ENCODE results near the gene TENT5C.

DNA sequence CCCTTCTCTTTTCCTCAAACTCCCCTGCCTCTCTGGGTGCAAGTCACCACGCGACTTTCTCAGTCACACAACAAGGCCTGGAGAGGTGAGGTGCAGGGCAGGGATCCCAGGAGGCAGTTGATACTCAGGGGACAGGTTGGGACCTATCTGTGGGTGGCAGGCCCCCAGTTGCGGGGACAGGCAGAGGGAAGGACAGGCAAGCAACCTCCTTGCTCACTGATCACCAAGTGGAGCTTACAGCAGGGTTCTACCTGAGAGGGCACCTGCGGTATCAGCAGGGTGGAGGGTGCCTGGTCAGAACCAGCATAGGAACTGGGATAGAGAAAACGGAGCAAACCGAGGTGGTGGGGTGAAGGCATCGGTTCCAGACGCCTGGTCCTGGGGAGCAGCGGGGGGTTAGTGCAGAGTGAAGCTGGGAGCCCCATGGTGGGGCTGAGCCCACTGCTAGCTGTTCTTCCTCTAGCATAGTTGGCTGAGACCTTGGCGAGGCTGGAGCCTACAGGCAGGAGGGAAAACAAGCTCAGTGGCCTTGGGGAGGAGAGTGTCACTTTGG lies 24.4 kb upstream of the TENT5C start:
- TF ChIP-seq, protein P1, sequence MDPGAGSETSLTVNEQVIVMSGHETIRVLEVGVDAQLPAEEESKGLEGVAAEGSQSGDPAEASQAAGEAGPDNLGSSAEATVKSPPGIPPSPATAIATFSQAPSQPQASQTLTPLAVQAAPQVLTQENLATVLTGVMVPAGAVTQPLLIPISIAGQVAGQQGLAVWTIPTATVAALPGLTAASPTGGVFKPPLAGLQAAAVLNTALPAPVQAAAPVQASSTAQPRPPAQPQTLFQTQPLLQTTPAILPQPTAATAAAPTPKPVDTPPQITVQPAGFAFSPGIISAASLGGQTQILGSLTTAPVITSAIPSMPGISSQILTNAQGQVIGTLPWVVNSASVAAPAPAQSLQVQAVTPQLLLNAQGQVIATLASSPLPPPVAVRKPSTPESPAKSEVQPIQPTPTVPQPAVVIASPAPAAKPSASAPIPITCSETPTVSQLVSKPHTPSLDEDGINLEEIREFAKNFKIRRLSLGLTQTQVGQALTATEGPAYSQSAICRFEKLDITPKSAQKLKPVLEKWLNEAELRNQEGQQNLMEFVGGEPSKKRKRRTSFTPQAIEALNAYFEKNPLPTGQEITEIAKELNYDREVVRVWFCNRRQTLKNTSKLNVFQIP (CRISPR knock-in tag; IDR thresholded peaks at IDR 0.05; ENCODE audit: borderline replicate concordance, low read depth): no peak
- TF ChIP-seq ESRRG (CRISPR knock-in tag; IDR thresholded peaks at IDR 0.05) (no peak), OSR1 (CRISPR knock-in tag; IDR thresholded peaks at IDR 0.05) (no peak), ZNF565 (CRISPR knock-in tag; conservative IDR thresholded peaks at IDR 0.05; ENCODE audit: low read depth) (no peak)
- TF ChIP-seq, protein P2, sequence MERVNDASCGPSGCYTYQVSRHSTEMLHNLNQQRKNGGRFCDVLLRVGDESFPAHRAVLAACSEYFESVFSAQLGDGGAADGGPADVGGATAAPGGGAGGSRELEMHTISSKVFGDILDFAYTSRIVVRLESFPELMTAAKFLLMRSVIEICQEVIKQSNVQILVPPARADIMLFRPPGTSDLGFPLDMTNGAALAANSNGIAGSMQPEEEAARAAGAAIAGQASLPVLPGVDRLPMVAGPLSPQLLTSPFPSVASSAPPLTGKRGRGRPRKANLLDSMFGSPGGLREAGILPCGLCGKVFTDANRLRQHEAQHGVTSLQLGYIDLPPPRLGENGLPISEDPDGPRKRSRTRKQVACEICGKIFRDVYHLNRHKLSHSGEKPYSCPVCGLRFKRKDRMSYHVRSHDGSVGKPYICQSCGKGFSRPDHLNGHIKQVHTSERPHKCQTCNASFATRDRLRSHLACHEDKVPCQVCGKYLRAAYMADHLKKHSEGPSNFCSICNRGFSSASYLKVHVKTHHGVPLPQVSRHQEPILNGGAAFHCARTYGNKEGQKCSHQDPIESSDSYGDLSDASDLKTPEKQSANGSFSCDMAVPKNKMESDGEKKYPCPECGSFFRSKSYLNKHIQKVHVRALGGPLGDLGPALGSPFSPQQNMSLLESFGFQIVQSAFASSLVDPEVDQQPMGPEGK (CRISPR knock-in tag; IDR thresholded peaks at IDR 0.05; ENCODE audit: borderline replicate concordance): no peak

Data from SK-N-SH treated with all-trans-retinoic acid at 6 μM for 48 hours (cell line).